ENCODE results near the gene USP20.

USP20 gene

DNA sequence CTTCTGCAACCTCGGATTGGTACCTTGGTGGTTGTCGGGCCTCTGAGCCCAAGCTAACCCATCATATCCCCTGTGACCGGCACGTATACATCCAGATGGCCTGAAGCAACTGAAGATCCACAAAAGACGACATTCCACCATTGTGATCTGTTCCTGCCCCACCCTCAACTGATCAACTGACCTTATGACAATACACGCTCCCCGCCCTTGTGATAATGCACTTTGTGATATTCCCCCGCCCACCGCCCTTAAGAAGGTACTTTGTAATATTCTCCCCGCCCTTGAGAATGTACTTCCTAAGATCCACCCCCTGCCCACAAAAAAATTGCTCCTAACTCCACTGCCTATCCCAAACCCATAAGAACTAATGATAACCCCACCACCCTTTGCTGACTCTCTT, 48.8 kb upstream of the USP20 start:
- Histone ChIP-seq H3K4me3 (ENCODE audit: low read depth, low read length) (no peak overlapping the region), H3K9me3 (ENCODE audit: control insufficient read depth, insufficient read depth, low read depth, low read length) (no peaks in the 10 kb centered on the region), H3K27ac (ENCODE audit: extremely low read depth, low read depth, low read length) (no peak overlapping the region), H3K36me3 (ENCODE audit: control insufficient read depth in 2 of 2, insufficient read depth in 1 of 2, low read length in 2 of 2) (no peaks in the 10 kb centered on the region), H3K4me1 (ENCODE audit: control insufficient read depth, insufficient read depth, low read length) (no peaks in the 10 kb centered on the region)
- ChIA-PET POLR2A (interaction anchor here (1.5 to 1.8 kb wide), 2 partner anchors 49 to 146 kb away, joined by 3 to 4 read pairs; no protein-coding TSS in a partner anchor), CTCF (interaction anchor here (0.6 to 12.1 kb wide), 7 partner anchors 9 to 647 kb away, joined by 4 to 253 read pairs (median 6); no protein-coding TSS in a partner anchor)
- TF ChIP-seq ZIC2 (tag by site-specific recombination; IDR thresholded peaks at IDR 0.05) (no peak), ZNF654 (tag by site-specific recombination; IDR thresholded peaks at IDR 0.05; ENCODE audit: low read depth) (no peak), ZNF184 (tag by site-specific recombination; IDR thresholded peaks at IDR 0.05) (no peak), ZNF549 (tag by site-specific recombination; IDR thresholded peaks at IDR 0.05) (no peak), WT1 (tag by site-specific recombination; IDR thresholded peaks at IDR 0.05) (no peak), AEBP2 (tag by site-specific recombination; IDR thresholded peaks at IDR 0.05; ENCODE audit: borderline replicate concordance) (no peak), ZNF148 (tag by site-specific recombination; IDR thresholded peaks at IDR 0.05; ENCODE audit: borderline replicate concordance) (no peak), ZBTB1 (tag by site-specific recombination; IDR thresholded peaks at IDR 0.05) (no peak), ZNF146 (tag by site-specific recombination; IDR thresholded peaks at IDR 0.05) (no peak), ZNF132 (tag by site-specific recombination; IDR thresholded peaks at IDR 0.05; ENCODE audit: borderline replicate concordance) (no peak), ZNF341 (tag by site-specific recombination; IDR thresholded peaks at IDR 0.05; ENCODE audit: low read depth) (no peak), ZNF623 (tag by site-specific recombination; IDR thresholded peaks at IDR 0.05) (no peak), ZNF350 (tag by site-specific recombination; IDR thresholded peaks at IDR 0.05) (no peak), ZNF426 (tag by site-specific recombination; IDR thresholded peaks at IDR 0.05) (no peak), GLIS2 (tag by site-specific recombination; IDR thresholded peaks at IDR 0.05) (no peak), SCRT1 (tag by site-specific recombination; IDR thresholded peaks at IDR 0.05; ENCODE audit: borderline replicate concordance) (no peak), REST (tag by site-specific recombination; IDR thresholded peaks at IDR 0.05) (no peak), ZNF223 (tag by site-specific recombination; IDR thresholded peaks at IDR 0.05) (no peak), ZBTB20 (tag by site-specific recombination; IDR thresholded peaks at IDR 0.05) (no peak)
- TF ChIP-seq, protein P1, sequence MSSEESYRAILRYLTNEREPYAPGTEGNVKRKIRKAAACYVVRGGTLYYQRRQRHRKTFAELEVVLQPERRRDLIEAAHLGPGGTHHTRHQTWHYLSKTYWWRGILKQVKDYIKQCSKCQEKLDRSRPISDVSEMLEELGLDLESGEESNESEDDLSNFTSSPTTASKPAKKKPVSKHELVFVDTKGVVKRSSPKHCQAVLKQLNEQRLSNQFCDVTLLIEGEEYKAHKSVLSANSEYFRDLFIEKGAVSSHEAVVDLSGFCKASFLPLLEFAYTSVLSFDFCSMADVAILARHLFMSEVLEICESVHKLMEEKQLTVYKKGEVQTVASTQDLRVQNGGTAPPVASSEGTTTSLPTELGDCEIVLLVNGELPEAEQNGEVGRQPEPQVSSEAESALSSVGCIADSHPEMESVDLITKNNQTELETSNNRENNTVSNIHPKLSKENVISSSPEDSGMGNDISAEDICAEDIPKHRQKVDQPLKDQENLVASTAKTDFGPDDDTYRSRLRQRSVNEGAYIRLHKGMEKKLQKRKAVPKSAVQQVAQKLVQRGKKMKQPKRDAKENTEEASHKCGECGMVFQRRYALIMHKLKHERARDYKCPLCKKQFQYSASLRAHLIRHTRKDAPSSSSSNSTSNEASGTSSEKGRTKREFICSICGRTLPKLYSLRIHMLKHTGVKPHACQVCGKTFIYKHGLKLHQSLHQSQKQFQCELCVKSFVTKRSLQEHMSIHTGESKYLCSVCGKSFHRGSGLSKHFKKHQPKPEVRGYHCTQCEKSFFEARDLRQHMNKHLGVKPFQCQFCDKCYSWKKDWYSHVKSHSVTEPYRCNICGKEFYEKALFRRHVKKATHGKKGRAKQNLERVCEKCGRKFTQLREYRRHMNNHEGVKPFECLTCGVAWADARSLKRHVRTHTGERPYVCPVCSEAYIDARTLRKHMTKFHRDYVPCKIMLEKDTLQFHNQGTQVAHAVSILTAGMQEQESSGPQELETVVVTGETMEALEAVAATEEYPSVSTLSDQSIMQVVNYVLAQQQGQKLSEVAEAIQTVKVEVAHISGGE (tag by site-specific recombination; conservative IDR thresholded peaks at IDR 0.05; ENCODE audit: low read depth), result no peak

Data from HEK293 (cell line).